IPS-18c (cell line): ENCODE data around the gene THSD8.
"Not testable (repeated sequence)": the region's sequence is repeated elsewhere in the genome, so short reads cannot be mapped to it uniquely, and the experiment has no call there.

ENCODE experiments used
- H3K4me3 ChIP-seq: 2 replicates; pipeline ENCODE4 v1.7.0; 2013; ENCODE audit warnings: low read depth, mild to moderate bottlenecking, low read length, moderate library complexity; ENCODE audit not compliant: insufficient read depth
- H3K9me3 ChIP-seq: one replicate; pipeline ENCODE4 v1.6.1; 2013; ENCODE audit warnings: mild to moderate bottlenecking, low read length, moderate library complexity; ENCODE audit not compliant: control insufficient read depth, insufficient read depth

Gene THSD8

DNA sequence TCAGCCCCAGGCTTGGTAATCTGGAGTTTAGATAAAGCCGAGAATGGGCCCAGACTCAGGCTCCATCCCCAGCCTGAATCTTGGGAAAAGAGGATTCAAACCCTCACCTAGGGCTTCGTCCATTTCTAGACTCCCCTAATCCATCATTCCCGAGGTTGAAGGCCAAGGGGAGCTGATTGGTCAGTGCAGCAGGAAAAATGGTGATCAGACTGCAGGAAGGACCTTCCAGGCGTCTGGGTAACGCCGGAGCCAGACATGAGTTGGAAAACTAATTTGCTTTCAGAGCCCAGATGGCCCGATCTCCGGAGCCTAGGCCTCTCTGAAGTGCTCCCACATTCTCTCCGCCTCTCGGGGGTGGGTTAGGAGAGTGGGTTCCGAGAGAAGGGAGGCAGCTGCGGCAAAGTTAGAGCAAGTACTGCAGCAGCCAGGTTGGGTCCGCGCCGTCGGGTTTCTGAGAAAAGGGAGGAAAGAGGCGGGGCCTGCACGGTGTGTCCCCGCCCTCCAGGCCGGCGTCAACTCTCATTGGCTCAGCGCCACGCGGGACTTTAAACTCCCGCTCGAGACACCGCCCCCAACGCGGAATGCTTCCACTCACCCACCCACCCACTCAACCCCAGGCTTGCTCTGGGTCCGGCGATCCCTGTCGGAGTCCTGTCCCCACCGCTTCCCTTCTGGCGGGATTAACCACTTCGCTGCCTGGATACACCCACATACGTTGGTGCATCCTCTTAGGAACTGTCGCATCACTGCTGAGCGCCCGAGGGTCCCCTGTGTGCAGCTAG is 33.3 kb downstream of the THSD8 start:
- H3K9me3 ChIP-seq: peaks cover 4% of the 10 kb centered on the region
- peak overlapping the region; percentile 71; the same call in 1 of the 2 replicates for H3K4me3 ChIP-seq

DNA sequence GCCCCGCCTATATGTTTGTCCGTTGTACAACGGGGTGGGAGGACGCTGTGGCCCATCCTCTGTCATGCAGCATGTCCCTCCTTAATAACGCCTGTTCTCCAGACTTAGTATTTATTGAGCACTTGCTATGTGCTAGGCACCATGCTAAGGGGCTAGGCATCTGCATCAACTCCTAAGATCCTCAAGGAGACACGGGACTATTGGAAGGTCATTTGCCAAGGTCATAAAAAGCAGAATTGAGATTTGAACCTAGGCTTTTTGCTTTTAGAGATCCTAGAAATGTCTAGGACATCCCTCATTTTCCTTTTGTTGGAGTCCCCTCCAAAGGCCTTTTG is 34.6 kb downstream of the THSD8 start:
- Histone ChIP-seq H3K9me3 (peaks cover 4% of the 10 kb centered on the region), H3K4me3 (no peak overlapping the region)

DNA sequence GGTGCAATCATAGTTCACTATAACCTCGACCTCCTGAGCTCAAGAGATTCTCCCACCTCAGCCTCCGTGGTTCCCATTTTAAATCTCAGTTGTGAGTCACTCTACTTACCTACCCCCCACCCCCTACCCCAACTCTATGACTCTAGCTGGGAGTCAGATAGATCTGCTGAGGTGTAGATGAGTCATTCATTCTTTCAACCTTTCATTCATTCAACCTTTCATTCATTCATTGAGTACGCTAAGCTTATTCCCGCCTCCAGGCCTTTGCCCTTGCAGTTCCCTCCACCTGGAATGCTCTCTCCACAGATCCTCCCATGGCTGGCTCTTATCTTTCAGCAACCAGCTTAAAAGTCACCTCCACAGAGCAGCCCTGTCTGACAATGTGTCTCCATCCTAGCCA is 35.4 kb downstream of the THSD8 start:
- Histone ChIP-seq H3K9me3 (peaks cover 4% of the 10 kb centered on the region), H3K4me3 (no peak overlapping the region)

DNA sequence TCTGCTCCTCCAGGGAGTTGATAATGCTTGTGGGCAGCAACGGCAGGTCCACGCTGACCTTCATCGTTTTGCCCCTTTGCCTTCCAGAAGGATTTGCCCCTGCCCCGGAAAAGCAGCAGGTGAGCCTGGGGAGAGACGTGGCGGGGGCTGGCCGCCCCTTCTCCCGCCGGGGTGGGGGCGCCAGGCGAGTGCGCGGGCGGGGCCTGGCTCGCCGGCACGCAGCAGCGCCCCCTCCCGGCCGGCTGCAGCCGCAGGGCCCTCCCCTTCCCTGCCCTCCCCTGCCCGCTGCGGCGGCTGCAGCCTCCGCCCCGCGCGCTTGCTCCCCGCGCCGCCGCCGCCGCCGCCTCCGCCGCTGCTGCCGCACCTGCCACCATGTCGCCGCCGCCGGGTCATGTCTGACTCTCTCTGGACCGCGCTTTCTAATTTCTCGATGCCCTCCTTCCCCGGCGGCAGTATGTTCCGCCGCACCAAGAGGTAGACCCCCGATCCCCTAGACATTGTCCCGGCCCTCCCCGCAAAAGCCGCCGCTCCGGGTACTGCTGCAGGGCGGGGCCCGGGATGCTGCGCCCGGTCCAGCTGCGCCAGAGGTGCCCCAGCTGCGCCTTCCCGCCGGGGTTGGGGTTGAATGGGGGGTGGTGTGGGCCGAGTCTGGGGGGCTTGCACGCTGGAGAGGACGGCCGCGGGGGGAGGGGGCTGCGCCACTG is 36.5 kb downstream of the THSD8 start, which contains the start of gene MAST1:
Gene MAST1, plus strand, starts transcription at position 334 of the 704 bp plus-strand sequence. Its CDS starts 58 bp downstream, at position 392.
- peaks cover 4% of the 10 kb centered on the region for H3K9me3 ChIP-seq

DNA sequence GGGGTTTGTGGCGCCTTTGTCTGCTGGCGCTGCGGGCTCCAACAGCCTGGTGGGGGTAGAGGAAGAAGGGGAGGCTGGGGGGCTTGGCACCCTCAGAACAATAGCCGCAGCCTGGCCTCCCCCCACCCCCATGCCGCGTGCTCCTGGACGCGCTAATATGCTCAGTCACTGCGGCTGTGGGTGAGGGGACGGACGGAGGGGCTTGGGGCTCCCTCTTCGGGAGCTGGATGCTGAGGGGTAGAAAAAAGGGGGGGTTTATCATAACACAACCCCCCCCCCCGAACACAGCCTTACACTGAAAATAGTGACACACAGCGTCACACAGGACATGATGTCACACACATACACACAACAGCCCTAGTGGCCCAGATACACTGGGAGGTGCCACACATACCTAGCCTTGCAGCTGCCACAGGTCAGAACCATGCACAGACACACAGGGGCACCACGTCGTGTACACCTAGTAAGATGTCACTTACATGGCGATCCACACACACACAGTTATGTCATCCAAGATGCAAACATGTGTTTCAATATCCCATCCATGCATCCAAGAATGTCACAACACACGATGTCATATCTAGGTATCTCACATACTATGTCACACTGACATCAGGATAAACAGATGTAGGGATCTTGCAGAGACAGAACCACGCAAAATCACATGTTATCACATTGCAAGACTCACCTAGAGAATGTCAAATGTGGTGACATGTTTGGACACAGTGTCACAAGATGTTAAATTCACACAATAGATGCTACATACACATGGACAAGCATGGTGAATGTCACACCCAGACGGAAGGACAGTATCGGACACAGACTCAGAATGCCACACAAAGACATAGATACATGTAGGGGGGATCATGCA is 37.3 kb downstream of the THSD8 start:
- H3K9me3 ChIP-seq: peaks cover 4% of the 10 kb centered on the region
- H3K4me3 ChIP-seq: peak overlapping the region; percentile 62

More for the DNA sequence above, 36.5 kb downstream of the THSD8 start, which contains the start of gene MAST1:
- H3K4me3 ChIP-seq: peak within 1 kb of the TSS; percentile 62

DNA sequence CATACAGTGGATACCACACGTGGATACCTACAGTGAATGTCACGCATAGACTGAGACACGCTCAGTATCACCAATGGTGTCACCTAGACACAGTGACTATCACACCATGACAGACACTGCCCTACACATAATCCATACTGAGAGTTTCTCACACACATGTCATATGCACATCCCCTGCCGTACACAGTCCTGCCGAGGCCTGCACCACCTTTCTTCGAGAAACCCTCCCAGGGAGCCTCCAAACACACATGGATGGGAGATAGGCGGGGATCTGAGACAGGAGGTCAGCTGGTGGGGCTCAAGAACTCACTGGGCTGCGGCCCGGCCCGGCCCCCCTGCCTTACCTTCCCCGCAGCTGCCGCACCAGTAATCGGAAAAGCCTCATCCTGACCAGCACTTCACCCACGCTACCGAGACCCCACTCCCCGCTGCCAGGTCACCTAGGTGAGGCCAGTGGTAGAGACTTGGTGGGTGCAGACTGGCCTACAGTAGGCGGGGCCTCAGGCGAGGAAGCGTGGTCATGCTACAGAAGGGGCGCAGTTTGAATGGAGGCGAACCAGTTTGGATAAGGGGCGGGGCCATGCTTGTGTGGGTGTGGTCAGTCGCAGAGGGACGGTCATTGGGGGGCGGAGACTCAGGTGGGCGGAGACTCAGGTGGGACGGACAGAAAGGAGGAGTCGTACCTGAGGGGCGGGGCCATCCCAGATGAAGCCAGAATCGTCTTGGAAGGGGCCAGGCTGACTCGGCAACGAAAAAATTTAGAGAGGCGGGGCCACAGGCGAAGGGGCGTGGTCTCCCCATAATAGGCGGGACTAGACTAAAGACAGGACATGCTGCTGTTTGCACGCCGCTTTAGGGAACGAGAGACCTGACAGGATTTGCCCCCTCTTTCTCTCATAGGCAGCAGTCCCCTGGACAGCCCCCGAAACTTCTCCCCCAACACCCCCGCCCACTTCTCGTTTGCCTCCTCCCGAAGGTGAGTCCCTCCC is 38.5 kb downstream of the THSD8 start:
- Histone ChIP-seq H3K4me3 (peak overlapping the region; percentile 42), H3K9me3 (peaks cover 4% of the 10 kb centered on the region)

DNA sequence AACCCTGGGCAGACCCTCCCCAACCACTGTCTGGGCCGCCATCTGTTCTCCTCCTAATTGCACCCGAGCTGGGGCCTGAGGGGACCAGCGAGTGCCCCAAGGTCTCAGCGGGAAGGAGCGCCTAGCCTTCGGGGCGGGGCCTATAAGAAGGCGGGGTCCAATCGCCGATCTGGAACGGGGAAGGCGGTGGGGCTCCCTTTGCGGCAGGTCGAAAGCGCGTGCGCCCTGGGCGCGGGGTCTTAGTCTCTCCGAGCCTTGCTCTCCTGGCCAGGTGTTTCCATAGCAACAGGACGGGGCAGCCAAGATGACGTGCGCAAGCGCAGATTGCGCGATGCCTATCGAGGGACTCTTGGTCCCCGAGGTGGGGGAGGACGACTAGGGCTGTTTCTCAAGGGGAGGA is 39.2 kb downstream of the THSD8 start:
- Histone ChIP-seq H3K9me3 (peaks cover 4% of the 10 kb centered on the region), H3K4me3 (peak overlapping the region; percentile 42)

DNA sequence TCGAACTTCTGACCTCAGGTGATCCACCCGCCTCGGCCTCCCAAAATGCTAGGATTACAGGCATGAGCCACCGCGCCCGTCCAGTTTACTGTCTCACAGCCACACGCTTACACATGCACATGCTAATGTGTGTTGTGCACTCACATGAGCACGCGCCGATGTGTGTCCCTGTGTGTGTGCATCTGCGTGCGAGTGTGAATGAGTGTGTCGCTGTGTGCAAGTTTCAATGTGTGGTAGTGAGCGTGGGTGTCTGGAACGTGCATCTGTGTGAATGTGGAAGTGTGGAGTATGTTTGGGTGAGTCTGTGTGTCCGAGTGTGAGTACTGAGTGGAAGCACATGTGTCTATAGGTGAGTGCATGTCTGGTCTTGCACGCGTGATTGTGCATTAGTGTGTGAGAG is 40.6 kb downstream of the THSD8 start:
- Histone ChIP-seq H3K9me3 (no peaks in the 10 kb centered on the region), H3K4me3 (no peak overlapping the region)

DNA sequence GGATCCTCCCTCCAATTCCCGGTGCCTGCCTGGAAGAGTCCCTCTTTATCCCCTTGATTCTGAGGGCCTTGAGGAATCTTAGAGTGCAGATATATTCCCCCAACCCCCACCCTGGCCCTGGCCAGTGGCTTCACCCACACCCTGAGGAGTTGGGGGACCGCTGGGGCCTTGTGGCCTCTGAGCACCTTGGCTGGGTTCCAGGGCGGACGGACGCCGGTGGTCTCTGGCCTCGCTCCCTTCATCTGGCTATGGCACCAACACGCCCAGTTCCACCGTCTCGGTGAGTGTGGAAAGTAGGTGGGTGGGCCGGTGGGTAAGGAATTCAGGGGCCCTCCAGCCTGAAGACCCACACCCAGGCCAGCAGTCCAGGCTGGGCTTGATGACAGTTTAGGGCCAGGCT is 41.5 kb downstream of the THSD8 start:
- Histone ChIP-seq H3K9me3 (no peaks in the 10 kb centered on the region), H3K4me3 (no peak overlapping the region)

DNA sequence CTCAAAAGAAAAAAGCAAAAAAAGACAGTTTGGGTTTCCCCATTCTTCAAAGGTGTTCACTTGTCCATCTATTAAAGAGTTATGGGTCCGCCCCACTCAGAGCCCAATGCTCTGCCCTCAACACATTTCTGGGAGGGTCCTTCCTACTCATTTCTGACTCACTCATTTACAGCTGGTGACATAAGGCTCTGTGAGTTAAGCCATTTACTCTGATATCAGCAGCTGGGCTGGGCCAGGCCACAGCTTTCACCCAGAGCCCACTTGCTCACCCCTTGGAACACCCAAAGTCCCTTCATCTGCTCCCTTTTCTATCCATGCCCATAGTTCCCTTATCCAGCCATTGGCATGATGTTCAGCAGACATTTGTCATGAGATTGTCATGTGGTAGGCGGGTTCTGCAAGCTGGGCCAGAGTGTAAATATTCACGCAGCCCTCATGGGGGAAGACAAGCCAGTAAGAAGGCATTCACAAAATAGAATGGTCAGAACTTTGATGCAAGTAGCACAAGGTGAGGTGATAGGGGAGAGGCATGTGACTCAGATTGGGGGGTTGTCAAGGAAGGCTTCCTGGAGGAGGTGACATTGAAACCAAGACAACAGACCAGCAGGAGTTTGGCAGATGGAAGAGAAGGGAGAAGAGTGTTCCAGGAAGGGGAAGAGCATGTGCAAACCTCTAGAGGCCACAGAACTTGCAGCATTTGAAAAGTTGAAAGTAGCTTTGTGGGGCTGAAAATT is 42.3 kb downstream of the THSD8 start:
- H3K4me3 ChIP-seq: no peak overlapping the region
- H3K9me3 ChIP-seq: no peaks in the 10 kb centered on the region

DNA sequence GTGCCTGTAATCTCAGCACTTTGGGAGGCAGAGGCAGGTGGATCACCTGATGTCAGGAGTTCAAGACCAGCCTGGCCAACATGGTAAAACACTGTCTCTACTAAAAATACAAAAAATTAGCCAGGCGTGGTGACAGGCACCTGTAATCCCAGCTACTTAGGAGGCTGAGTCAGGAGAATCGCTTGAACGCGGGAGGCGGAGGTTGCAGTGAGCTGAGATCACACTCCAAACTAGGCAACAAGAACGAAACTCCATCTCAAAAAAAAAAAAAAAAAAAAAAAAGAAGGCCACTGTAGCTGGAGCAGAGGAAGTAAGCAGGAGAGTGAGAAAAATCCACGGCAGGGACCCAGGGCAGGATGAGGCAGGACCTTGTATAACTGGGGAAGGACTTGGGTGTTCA is 44.7 kb downstream of the THSD8 start:
- H3K4me3 ChIP-seq, H3K9me3 ChIP-seq: not testable (repeated sequence)

DNA sequence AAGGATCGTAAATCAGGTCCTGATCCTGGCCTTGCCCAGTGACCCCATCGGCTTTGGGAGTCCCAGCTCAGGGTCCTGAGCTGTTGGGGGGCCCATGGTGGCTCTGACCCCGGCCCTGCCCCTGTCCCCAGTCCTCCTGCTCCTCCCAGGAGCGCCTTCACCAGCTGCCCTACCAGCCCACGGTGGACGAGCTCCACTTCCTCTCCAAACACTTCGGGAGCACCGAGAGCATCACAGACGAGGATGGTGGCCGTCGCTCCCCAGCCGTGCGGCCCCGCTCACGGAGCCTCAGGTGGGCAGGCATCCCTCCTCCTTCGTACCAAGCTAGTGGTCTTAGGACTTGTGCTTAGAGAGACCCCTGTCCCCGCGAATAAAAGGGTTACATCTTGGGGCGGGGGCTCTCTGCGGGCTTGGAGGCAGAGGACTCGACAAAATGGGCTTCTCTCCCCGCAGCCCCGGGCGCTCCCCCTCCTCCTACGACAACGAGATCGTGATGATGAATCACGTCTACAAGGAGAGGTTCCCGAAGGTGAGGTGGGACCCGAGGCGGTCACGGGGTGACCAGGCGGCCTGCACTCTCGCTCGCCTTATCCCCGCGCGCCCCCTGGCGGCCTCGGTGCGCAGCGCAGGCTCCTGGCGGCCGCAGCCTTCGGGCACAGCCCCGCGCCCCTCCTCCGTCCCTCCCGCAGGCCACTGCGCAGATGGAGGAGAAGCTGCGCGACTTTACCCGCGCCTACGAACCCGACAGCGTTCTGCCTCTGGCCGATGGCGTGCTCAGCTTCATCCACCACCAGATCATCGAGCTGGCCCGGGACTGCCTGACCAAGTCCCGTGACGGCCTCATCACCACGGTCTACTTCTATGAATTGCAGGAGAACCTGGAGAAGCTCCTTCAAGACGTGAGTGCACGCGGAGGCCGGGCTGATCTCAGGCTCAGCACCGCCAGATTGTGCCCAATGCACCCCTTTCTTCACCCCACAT is 45.6 kb downstream of the THSD8 start:
- H3K4me3 ChIP-seq: peak overlapping the region; percentile 28; the same call in 1 of the 2 replicates
- H3K9me3 ChIP-seq: no peaks in the 10 kb centered on the region
